HG02852 (cell line): Measurements from ENCODE around the gene LTBP1.
"Not testable (repeated sequence)": the region's sequence is repeated elsewhere in the genome, so short reads cannot be mapped to it uniquely, and the experiment has no call there.

Experiments
- ATAC-seq: cut with Tn5 transposase; IDR thresholded peaks from one replicate; pipeline ENCODE4 v1.9.1; 2021; ENCODE audit warnings: mild to moderate bottlenecking, moderate library complexity; ENCODE audit not compliant: unreplicated experiment

Gene LTBP1

DNA sequence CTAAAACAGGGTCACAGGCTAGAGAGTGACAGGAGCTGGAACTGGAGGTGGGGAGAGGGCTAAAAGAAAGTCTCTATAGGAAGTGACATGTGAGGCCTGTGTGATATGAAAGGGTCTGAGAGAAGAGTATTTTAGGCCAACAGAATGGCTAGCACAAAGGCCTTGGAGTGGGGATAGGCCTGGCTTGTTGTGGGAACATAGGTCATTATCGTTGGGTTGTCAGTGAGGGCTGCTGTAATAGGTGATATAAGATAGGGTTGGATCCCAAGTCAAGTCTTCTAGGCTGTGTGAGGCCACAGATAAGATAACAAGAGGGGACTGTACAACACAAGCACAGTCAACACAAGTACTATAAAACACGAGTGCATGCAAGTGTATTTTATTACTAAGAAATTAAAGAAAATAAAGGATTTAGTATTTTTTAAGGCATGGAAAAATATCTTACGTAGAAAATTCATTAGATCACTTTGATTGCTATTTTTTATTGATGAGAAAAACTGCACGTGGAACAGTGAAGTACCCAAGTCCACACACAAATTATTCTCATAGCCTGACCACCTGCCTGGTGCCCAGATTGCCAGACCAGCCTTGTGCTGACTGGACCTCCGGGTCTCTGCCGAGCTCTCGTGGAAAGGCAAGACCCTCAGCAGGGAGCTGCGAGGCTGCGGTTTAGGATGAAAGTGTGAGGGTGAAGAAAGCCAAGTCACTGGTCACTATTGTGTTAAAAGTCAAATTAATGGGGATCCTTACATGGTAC, 14.1 kb downstream of the LTBP1 start:
- ATAC-seq, result no peak

DNA sequence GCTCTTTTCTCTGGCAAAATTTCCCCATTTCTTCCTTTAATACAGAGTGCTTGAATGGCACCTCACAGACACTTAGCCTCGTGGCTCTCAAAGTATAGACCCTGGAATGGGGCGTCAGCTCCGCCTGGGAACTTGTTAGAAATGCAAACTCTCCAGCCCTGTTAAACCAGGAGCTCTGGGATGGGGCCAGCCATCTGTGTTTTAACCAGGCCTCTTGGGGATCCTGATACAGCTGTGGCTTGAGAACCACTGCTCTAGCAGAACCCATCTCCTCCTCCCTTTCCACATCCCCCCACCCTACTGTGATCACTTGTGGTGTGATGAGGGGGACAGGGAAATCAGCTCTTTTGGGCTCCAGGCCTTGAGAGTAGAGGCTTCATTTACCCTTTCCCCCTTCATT, 15.9 kb downstream of the LTBP1 start:
- ATAC-seq, result no peak

DNA sequence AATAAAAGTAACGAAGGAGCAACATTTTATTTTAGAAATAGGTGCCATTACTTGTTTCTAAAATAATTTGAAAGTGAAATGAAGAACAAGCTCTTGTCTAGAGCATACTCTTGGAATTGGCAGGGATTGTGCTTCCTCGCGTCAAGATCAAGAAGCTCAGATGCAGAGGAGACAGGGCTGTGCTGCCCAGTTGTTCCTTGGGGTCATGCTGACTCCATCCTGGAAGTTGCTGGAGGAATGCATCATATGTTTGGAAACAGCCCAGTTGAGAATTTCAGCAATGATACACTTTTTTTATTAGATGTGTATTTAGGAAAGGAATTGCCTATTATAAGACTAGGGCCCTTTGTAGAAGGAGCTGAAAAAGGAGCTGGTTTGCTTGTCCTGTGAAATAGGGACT, 17.2 kb downstream of the LTBP1 start:
- no peak for ATAC-seq

DNA sequence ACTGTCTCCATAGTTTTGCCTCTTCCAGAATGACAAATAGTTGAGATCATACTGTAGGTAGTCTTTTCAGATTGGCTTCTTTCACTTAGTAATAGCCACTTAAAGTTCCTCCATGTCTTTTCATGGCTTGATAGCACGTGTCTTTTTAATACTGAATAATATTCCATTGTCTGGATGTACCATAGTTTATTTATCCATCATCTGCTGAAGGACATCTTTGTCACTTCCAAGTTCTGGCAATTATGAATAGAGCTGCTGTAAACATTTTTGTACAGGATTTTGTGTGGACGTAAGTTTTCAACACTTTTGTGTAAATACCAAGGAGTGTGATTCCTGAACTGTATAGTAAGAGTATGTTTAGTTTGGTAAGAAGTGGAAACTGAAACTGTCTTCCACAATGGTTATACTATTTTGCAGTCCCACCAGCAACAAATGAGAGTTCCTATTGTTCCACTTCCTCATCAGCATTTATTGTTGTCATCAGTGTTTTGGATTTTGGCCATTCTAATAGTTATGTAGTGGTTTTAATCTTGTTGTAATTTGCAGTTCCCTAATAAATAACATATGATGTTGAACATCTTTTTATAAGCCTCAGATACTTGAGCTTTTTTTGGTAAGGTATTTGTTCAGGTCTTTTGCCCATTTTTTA, 18.9 kb downstream of the LTBP1 start:
- no peak for ATAC-seq

DNA sequence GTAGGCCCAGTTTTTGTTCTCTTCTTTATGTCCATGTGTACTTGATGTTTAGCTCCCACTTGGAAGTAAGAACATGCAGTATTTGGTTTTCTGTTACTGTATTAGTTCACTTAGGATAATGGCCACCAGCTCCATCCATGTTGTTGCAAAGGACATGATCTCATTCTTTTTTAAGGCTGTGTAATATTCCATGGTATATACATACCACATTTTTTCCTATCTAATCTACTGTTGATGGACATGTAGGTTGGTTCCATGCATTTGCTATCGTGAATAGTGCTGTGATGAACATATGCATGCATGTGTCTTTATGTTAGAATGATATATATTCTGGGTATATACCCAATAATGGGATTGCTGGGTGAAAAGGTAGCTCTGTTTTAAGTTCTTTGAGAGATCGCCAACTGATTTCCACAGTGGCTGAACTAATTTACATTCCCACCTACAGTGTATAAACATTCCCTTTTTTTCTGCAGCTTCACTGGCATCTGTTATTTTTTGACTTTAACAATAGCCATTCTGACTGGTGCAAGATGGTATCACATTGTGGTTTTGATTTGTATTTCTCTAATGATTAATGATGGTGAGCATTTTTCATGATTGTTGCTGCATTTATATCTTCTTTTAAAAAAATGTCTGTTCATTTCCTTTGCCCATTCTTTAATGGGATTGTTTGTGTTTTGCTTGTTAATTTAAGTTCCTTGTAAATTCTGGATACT, 22.9 kb downstream of the LTBP1 start:
- no peak for ATAC-seq

DNA sequence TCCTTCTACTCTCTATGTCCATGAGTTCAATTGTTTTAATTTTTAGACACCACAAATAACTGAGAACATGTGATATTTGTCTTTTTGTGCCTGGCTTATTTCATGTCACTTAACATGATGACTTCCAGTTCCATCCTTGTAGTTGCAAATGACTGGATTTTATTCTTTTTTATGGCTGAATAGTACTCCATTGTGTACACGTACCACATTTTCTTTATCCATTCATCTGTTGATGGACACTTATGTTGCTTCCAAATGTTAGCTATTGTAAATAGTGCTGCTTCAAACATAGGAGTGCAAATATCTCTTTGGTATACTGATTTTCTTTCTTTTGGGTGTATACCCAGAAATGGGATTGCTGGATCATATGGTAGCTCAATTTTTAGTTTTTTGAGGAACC, 27.0 kb downstream of the LTBP1 start:
- not testable (repeated sequence) for ATAC-seq

DNA sequence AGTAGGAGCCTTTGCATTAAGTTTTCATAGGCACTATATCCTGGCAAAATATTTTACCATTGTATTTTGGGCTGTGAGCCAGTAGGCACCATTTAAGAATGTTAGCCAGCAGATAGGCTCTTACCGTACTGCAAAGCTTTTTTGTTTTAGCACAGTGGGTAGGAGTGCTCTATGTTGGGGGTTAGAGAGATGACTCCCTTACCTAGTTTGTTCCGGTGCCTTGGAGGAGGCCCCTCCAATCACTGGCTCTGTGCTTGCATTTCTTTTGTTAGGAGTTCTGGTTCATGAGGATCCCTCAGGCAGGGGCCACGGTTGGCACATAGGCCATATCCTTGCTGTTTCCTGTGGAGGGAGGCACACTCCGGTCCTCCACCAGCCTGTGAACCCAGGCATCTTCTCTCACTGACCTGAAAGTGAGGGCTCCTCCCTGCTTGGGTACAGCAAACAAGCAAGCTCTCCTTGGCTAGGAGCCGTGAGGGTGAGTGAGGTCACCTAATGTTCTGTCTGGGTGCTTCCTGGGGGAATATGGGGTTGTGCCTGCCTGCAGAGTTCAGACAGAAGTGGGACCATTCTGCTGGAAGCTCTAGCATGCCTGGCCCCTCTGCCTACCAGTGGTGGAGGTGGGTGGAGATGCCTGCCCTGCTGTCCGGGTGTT, 29.8 kb downstream of the LTBP1 start:
- ATAC-seq, result no peak

DNA sequence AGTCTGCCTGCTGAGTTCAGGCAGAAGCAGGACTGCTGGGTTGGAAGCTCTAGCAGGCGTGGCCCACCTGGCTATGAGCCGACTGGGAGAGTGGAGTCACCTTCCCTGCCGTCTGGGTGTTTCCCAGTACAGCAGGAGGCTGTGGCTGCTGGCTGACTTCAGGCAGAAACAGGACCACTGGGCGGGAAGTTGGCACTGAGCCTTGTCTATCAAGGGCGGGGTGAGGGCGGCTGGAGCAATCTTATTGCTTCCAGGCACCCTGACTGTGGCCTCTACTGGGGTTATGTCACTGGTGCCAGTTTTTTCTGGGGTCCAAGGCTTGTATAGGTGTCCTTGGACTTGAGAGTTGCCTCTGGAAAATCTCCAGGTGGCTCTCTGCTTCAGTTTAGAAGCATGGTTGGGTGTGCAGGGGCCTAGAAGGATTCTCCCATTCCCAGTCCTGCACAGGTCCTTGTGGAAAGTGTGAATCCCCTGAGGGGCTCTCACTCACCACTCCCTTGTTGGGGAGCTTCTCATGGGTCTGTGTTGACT, 30.5 kb downstream of the LTBP1 start:
- no peak for ATAC-seq

DNA sequence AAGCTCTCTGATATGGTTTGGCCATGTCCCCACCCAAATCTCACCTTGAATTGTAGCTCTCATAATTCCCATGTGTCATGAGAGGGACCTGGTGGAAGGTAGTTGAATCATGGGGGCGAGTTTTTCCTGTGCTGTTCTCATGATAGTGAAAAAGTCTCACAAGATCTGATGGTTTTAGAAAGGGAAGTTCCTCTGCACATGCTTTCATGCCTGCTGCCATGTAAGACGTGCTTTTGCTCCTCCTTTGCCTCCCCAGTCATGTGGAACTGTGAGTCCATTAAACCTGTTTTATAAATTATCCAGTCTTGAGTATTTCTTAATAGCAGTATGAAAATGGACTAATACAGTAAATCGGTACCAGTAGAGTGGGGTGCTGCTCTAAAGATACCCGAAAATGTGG, 34.9 kb downstream of the LTBP1 start:
- no peak for ATAC-seq

DNA sequence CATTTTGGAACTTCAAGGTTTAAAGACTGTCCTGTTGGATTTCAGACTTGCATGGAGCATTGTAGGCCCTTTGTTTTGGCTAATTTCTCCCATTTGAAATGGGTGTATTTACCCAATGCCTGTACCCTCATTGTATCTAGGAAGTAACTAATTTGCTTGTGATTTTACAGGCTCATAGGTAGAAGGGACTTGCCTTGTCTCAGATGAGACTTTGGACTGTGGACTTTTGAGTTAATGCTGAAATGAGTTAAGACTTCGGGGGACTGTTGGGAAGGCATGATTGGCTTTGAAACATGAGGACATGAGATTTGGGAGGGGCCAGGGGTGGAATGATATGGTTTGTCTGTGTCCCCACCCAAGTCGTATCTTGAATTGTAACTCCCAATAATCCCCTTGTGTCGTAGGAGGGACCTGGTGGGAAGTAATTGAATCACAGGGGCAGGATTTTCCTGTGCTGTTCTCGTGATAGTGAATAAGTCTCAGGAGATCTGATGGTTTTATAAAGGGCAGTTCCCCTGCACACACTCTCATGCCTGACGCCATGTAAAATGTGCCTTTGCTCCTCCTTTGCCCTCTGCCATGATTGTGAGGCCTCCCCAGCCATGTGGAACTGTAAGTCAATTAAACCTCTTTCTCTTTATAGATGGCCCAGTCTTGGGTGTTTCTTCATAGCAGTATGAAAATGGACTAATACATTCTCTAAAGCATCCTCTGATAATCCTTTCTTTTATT, 36.6 kb downstream of the LTBP1 start:
- not testable (repeated sequence) for ATAC-seq

DNA sequence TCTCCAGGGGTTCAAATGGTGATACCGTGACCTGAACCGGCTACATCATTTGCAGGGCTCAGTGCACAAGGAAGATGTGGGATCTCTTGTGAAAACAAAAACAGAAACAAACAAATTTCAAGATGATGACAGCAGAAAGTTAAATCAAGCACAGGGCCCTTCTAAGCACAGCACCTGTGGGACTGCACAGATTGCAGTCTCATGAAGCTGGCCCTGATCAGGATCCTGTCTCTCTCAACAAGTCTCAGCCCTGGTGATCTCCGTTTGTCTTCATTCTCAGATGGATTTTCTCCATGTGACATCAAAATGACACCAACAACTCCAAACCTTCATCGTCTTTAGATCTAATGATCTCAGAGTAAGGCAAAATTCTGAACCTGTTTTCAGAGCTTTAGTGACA, 39.7 kb downstream of the LTBP1 start:
- ATAC-seq, result no peak

DNA sequence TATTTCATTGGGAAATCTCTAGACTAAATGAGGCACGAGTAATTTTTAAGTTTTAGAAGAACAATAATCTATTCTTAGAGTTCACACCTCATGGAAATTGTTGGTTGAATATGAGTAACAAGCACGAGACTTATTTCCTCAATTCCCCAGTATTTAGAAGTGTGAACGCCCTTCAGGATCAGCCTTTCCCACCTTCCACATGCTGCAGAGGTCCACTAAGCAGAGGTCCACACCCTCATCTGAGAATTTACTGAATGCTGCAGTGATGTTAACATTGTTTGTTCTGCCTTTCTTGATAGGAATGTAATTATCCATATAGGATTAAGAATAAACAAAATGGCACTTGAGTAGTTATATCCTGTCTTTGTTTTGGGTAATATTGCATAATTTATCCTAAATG, 41.8 kb downstream of the LTBP1 start:
- no peak for ATAC-seq

DNA sequence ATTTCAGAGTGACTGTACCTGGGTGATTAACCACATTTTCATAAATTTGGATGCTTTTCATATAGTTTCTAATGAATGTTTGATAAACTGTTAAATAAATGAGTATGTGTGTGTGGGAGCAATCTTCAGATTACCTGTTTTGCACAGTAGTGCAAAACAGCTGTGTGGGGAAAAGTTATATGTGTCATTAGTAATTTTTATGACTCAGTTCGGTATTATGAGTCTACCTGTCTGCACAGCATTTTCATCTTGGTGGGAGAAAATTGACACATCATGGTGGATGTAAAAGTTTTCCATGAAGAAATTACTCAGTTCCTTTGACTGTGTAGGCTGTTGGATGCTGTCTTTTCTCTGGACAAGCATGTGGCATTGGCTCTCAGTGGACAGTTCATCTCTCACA, 43.8 kb downstream of the LTBP1 start:
- no peak for ATAC-seq

DNA sequence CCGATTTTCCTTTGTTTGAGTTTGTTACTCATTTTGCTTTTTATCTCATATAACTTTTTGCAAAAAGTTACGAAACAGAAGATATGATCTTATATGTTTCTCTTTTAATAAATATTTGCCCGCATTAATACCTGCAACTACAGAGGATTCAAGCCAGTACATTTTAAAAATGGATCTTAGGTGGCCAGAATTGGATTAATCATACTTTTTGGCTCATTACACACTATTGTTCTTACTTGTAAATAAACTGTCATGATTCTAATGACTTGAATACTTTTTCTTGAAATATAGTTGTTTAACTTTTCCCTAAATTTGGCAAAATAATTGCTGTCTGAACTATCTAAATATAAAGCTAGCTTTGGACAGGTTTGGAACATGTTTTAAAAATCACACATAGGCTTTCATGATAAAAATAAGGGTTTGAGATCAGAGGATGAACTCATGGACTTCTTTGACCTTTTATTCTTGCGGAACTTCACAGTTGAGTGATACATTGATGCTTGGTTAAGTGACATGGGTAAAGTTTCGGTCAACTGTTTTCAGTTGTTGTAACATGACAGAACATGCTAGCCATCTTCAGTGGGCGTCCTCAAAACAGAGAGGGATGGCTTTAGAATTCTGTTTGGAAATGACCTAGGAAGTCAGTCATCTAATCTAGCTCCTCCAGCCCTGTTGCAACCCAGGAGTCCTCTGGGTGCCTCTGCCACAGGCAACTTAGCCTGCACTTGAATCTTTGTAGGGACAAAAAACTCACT, 44.5 kb downstream of the LTBP1 start:
- ATAC-seq, result no peak

DNA sequence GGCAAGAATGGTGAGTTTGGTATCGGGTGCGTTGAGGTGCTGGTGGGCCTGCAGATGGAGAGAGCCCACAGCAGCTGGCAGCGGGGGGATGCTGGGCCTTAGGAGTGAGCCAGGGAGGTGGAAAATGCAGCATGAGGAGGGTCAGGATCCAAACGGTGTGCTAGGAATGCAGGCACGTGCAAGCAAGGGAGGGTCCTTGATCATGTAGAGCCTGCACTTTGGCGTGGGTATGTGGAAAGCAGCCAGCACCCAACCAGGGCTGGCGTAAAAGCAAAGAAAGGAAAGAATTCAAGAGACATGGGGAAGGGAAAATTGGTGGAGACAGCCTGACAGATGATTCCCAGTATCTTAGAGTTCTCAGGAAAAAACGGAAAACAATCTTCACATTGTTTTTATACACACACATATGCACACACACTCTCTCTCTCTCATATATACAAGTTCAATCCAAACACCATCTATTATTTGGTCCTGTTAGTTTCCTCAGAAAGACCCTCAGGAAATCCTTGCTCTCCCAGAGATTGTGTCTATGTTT, 46.3 kb downstream of the LTBP1 start:
- ATAC-seq, result no peak

DNA sequence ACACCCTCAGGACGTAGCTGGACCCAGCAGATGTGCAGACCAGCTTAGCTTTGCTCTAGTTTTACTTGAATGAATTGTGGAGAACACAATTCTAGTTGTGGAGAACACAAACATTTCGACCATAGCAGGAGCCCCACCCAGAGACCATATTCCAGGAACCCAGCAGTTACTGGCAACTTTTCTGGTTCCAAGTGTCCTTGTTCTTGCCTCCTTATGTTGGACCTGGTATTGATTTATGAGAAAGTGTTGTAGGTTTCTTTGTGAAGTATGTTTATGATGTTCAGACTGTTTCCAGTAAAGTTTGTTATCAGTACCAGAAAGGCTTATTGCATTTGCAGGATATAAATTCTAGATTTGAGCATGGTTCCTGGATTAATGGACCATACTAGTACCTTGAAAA, 51.0 kb downstream of the LTBP1 start:
- no peak for ATAC-seq

DNA sequence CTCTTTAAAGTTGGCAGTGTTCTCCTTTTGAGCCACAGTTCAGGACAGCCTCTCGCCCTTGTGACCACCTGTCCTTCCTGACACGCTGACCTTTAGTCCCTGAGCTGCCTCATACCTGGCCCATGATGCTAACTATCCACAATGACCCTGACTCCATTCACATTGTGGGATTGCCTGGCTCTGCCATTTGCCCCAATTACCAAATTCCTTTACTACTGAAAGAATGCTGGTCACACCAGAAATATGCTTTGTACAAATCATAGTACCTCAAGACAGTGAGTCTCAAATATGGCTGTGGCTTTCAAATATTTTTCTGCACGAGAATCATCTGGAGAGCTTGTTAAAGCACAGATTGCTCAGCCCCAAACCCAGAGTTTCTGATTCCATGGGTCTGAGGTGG, 54.2 kb downstream of the LTBP1 start:
- ATAC-seq, result no peak

DNA sequence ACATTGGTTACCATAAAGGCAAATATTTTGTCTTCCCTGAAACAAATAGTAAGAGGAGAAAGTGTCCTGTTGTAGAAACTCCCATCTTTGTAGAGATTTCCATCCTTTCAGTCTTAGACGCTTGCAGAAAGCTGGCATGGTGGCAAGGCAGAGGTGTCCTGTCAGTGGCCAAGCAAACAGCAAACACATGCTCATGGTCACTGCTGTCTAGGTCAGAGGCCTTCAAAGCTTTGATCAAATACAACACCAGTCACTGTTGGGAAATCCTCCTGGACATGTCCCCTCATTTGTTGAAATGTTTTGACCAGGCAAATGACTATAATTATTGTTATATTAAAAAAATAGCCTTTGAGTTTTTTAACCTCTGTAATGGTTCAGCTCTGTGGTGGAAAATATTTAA, 55.1 kb downstream of the LTBP1 start:
- no peak for ATAC-seq

DNA sequence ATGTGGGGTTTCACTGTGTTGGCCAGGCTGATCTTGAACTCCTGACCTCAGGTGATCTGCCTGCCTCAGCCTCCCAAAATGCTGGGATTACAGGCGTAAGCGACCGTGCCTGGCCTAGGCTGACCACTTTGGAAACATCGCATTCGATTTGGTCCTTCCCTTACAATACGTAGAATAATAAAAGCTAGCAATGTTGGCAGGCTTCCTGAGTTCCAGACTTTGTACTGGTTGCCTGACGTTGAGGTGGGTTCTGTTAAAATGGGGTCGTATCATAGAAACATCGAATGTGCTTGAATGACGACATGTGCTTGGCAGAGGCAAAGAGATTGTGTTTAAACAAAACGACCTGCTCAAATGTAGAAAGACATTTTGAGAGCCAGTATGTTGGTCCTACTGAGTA, 56.1 kb downstream of the LTBP1 start:
- ATAC-seq, result no peak

DNA sequence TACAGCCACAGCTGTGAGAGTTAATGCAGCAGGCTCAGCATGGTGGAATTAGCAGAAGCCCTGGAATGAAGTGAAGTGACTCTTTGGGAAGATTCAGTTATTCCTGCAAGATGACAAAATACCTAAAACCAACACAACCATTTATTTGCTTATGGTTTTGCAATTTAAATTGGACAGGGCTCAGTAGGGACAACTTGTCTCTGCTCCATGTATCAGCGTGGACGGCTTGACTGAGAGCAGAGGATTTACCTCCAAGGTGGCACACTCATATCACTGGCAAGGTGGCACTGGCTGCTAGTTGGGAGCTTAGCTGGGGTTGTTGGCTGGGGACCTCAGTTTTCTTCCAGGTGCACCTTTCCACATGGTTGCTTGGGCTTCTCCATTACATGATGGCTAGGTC, 58.3 kb downstream of the LTBP1 start:
- no peak for ATAC-seq
